Testis (tissue), 2 donors: Measurements from ENCODE around the gene GALNT14.

Experiments
- POLR2A ChIP-seq: fragments of 450-650 bp; IDR thresholded peaks from one replicate; pipeline ENCODE4 v1.6.1; 2017; ENCODE audit warnings: antibody characterized with exemption, mild to moderate bottlenecking, moderate library complexity
- TF ChIP-seq, protein P1 (sequence below), 3 experiments: fragments of 450-650 bp in 2 of 3; fragments of 200-600 bp in 1 of 3; sonication (generic) in 1 of 3; IDR thresholded peaks; one replicate each; pipeline ENCODE4 v1.5.1; 2016 to 2019; ENCODE audit warnings: antibody characterized with exemption in 3 of 3, mild to moderate bottlenecking in 2 of 3, moderate library complexity in 1 of 3

GRCh38 chr2:30979822-30980245 lies 158.4 kb downstream of the GALNT14 start:
- no peak for TF ChIP-seq POLR2A
- TF ChIP-seq, protein P1, sequence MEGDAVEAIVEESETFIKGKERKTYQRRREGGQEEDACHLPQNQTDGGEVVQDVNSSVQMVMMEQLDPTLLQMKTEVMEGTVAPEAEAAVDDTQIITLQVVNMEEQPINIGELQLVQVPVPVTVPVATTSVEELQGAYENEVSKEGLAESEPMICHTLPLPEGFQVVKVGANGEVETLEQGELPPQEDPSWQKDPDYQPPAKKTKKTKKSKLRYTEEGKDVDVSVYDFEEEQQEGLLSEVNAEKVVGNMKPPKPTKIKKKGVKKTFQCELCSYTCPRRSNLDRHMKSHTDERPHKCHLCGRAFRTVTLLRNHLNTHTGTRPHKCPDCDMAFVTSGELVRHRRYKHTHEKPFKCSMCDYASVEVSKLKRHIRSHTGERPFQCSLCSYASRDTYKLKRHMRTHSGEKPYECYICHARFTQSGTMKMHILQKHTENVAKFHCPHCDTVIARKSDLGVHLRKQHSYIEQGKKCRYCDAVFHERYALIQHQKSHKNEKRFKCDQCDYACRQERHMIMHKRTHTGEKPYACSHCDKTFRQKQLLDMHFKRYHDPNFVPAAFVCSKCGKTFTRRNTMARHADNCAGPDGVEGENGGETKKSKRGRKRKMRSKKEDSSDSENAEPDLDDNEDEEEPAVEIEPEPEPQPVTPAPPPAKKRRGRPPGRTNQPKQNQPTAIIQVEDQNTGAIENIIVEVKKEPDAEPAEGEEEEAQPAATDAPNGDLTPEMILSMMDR (IDR thresholded peaks at IDR 0.05), result no peak
